ENCODE measurements around the gene RYR1.

DNA sequence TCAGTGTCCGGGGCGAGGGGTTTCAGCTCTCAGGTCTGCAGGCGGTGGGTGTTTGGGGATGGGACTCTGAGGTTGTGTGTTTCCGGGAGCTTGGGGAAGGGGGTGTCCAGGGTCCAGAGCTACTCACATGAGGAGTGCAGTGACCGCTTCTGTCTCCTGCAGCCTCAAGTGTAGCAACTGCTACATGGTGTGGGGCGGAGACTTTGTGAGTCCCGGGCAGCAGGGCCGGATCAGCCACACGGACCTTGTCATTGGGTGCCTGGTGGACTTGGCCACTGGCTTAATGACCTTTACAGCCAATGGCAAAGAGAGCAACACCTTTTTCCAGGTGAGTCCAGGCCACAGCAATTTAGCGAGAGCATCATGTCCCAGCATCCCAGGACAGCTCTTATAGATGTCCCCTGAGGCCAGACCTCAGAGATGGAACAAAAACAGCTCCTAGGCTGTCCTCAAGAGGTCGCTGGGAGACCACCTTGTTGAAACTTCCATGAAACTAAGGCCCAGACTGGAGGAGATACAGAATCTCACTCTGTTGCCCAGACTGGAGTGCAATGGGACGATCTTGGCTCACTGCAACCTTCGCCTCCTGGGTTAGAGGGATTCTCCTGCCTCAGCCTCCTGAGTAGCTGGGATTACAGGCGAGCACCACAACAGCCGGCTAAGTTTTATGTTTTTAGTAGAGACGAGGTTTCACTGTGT, 44.9 kb downstream of the RYR1 start:
- TF ChIP-seq ZNF121 (CRISPR knock-in tag; IDR thresholded peaks at IDR 0.05) (peak; percentile 86), MZF1 (CRISPR knock-in tag; IDR thresholded peaks at IDR 0.05; ENCODE audit: borderline replicate concordance) (no peak), EHMT2 (IDR thresholded peaks at IDR 0.05; ENCODE audit: borderline replicate concordance, low read depth, low read length) (no peak), FIP1L1 (IDR thresholded peaks at IDR 0.05; ENCODE audit: borderline replicate concordance, insufficient read depth, low read depth, low read length) (no peak), SUZ12 (IDR thresholded peaks at IDR 0.05; ENCODE audit: low read depth, low read length) (no peak), KDM1A (CRISPR knock-in tag; IDR thresholded peaks at IDR 0.05) (no peak), CEBPB (IDR thresholded peaks at IDR 0.05; ENCODE audit: borderline replicate concordance, low read depth, low read length) (no peak), GABPA (IDR thresholded peaks at IDR 0.05; ENCODE audit: low read depth, low read length) (no peak), GABPA (CRISPR knock-in tag; IDR thresholded peaks at IDR 0.05; ENCODE audit: low read depth) (no peak), GTF2F1 (IDR thresholded peaks at IDR 0.05; ENCODE audit: low read length) (no peak), NFYC (CRISPR knock-in tag; IDR thresholded peaks at IDR 0.05) (no peak), ZNF263 (CRISPR knock-in tag; IDR thresholded peaks at IDR 0.05) (no peak), ZNF773 (CRISPR knock-in tag; IDR thresholded peaks at IDR 0.05; ENCODE audit: borderline replicate concordance) (no peak)
- TF ChIP-seq, protein P1, sequence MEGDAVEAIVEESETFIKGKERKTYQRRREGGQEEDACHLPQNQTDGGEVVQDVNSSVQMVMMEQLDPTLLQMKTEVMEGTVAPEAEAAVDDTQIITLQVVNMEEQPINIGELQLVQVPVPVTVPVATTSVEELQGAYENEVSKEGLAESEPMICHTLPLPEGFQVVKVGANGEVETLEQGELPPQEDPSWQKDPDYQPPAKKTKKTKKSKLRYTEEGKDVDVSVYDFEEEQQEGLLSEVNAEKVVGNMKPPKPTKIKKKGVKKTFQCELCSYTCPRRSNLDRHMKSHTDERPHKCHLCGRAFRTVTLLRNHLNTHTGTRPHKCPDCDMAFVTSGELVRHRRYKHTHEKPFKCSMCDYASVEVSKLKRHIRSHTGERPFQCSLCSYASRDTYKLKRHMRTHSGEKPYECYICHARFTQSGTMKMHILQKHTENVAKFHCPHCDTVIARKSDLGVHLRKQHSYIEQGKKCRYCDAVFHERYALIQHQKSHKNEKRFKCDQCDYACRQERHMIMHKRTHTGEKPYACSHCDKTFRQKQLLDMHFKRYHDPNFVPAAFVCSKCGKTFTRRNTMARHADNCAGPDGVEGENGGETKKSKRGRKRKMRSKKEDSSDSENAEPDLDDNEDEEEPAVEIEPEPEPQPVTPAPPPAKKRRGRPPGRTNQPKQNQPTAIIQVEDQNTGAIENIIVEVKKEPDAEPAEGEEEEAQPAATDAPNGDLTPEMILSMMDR (CRISPR knock-in tag; IDR thresholded peaks at IDR 0.05) = peak; percentile 70
